Peyer's patch (tissue), 4 donors: Measurements from ENCODE around the gene TCF20. TPM values are rescaled to one million over a fixed set of nuclear protein-coding genes. Genes with fewer than 3 reads are reported as not detected.

Source experiments
- DNase-seq, 3 donors: peaks; one replicate each; pipeline ENCODE4 v3.0.0-alpha.2; 2017 to 2019
- H3K27ac ChIP-seq, 4 donors: fragments of 200-600 bp; sonication (generic); one replicate each; pipeline ENCODE4 v1.5.1; 2016 to 2019
- H3K27me3 ChIP-seq, 2 donors: fragments of 200-600 bp; sonication (generic); one replicate each; pipeline ENCODE4 v1.5.1; 2019
- H3K36me3 ChIP-seq, 3 donors: fragments of 200-600 bp; sonication (generic); one replicate each; pipeline ENCODE4 v1.5.1; 2016 to 2019
- H3K4me1 ChIP-seq, 4 donors: fragments of 200-600 bp; sonication (generic); one replicate each; pipeline ENCODE4 v1.5.1; 2016 to 2019
- H3K4me3 ChIP-seq, 4 donors: fragments of 200-600 bp; sonication (generic); 1 replicate in 3 of 4; 2 replicates in 1 of 4; pipeline ENCODE4 v1.5.1; 2016 to 2019; ENCODE audit warnings: mild to moderate bottlenecking in 1 of 4
- H3K9me3 ChIP-seq, 4 donors: fragments of 200-600 bp; sonication (generic); one replicate each; pipeline ENCODE4 v1.5.1; 2016 to 2019; ENCODE audit warnings: mild to moderate bottlenecking in 1 of 4
- POLR2A ChIP-seq, 2 donors: fragments of 450-650 bp; IDR thresholded peaks; one replicate each; pipeline ENCODE4 v1.5.1; 2017; ENCODE audit warnings: antibody characterized with exemption in 2 of 2, mild to moderate bottlenecking in 2 of 2, moderate library complexity in 2 of 2
- total RNA-seq, 4 donors: library from RNA; depleted of rRNA; stranded (reverse); fragments of >200 nt; gene quantifications; one replicate each; pipeline ENCODE4 v1.1.0, GENCODE V29; 2016
- TF ChIP-seq, protein P1 (sequence below), 6 experiments: fragments of 450-650 bp in 4 of 6; fragments of 200-600 bp in 2 of 6; sonication (generic) in 1 of 6; IDR thresholded peaks; one replicate each; pipeline ENCODE4 v1.5.1; 2017 to 2019; ENCODE audit warnings: antibody characterized with exemption in 6 of 6, mild to moderate bottlenecking in 3 of 6, moderate library complexity in 1 of 6

The TCF20 gene
- total RNA-seq, 4 donors from 2014 or later, result 43.8 to 75.1 (median 59.5) TPM

DNA sequence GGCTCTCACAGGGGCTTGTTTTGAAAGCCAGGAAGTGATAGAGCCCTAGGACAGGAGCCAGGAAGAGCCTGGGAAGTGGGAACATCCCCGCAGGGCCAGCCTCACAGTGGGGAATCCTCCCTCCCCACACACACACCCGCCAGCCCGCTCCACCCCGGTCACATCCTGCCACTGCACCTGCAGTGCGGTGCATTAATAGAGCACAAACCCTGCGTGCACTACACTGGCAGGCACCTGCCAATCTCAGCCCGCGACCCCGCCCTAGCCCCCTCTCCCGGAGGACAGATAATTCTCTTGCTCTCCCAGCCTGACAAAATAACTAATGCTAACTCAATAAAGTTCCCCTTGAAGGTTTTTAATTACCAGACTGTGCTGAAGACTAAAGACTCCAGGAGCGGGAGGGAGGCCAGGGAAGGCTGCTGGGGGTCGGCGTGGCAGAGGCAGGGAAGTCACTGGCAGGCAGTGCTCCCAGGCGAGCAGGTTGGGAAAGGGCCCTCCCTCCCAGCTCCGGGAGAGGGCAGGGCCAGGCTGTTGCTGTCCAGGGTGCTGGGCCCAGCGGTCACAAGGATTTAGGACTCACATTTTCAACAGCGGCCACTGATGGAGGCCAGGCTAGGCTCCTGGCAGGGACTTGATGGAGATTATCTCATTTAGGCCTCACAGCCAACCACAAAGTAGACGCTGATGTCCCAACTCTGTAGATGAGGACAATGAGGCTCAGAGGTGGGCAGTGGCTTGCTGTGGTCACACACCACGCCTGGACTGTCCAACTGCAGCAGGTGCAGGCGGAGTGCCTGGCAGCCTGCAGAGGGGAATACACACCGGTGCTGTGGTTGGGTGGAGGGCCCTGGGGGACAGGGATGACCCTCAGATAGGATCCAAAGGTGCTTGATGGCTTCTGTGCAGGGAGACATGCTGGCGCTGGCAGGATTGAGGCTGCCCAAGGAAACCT, 23.9 kb upstream of the TCF20 start:
- Histone ChIP-seq H3K9me3 (no peaks in the 10 kb centered on the region), H3K27me3 (no peaks in the 10 kb centered on the region), H3K4me3 (no peak overlapping the region), H3K4me1 (peaks cover 0 to 28% (median 7%) of the 10 kb centered on the region in 4 donors), H3K36me3 (no peaks in the 10 kb centered on the region), H3K27ac (peak overlapping the region in 2 of 4 donors; percentile 36 to 67)
- peak; percentile 40 to 68 (median 64) for DNase-seq
- TF ChIP-seq POLR2A (IDR thresholded peaks at IDR 0.05), result no peak
- TF ChIP-seq, protein P1, sequence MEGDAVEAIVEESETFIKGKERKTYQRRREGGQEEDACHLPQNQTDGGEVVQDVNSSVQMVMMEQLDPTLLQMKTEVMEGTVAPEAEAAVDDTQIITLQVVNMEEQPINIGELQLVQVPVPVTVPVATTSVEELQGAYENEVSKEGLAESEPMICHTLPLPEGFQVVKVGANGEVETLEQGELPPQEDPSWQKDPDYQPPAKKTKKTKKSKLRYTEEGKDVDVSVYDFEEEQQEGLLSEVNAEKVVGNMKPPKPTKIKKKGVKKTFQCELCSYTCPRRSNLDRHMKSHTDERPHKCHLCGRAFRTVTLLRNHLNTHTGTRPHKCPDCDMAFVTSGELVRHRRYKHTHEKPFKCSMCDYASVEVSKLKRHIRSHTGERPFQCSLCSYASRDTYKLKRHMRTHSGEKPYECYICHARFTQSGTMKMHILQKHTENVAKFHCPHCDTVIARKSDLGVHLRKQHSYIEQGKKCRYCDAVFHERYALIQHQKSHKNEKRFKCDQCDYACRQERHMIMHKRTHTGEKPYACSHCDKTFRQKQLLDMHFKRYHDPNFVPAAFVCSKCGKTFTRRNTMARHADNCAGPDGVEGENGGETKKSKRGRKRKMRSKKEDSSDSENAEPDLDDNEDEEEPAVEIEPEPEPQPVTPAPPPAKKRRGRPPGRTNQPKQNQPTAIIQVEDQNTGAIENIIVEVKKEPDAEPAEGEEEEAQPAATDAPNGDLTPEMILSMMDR (IDR thresholded peaks at IDR 0.05), result no peak

DNA sequence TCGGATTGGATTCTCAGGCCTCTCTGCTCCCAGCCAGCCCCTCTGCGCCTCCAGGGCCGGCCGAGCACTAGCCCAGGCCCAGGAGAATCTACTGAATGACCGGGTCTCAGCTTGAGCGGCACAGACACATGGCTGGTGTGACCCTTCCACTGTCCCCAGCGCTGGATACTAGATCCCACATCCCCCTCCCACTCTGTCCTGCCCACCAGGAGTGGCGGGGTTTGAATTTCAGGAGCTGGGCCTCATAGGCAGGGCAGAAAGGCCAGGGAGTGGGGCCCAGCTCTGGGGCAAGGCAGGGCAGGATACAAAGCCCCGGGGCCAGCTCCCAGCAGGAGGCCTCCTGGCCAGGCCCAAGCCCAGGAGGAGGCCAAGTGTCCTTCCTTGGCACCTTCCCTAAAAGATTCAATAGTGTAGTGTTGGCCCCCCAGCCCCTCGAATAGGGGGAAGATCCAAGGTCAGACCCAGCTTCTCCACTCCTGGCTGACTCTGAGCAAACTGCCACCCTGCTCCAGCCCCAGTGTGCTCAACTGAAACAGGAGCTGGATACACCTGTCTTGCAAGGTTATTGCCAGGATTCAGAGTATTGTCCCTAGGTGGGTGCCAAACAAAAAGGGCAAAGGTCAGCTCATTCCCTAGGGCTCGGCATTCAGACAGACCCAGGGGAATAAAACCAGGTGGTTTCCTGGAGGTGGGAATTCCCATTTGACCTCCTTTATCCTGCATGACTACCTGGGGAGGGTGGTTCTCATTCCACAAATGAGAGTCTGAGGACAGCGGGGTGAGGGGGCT, 22.5 kb upstream of the TCF20 start:
- Histone ChIP-seq H3K27me3 (no peaks in the 10 kb centered on the region), H3K27ac (peak overlapping the region in 2 of 4 donors; percentile 36 to 67)

DNA sequence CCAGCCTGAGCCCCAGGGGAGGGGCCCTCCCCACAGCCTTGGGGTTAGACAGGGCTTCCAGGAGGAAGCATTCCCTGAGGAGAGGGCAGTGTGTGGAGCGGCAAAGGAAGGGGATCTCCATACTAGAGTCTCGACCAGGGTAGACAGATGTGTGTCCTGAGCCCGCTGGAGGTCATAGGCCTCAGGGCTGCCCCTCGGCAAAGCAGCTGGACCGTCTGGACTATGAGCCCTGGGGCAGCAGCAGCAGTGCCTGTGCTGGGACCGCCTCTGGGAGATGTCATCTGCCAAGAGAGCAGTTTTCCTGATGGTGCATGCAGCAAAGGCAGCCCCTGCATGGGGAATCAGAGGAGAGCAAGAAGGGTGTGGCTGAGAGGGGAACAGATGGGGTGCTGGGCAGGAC, 20.8 kb upstream of the TCF20 start:
- Histone ChIP-seq H3K36me3 (no peaks in the 10 kb centered on the region), H3K27me3 (no peaks in the 10 kb centered on the region), H3K9me3 (no peaks in the 10 kb centered on the region), H3K4me3 (no peak overlapping the region), H3K27ac (no peak overlapping the region), H3K4me1 (peaks cover under 1 to 28% (median 5%) of the 10 kb centered on the region in 4 donors)
- DNase-seq, result peak in 1 of 3 donors; percentile 53
- no peak for TF ChIP-seq POLR2A (IDR thresholded peaks at IDR 0.05)
- TF ChIP-seq, protein P1 (IDR thresholded peaks at IDR 0.05), result no peak

More for the DNA sequence above, 22.5 kb upstream of the TCF20 start:
- no peak for TF ChIP-seq POLR2A (IDR thresholded peaks at IDR 0.05)
- TF ChIP-seq, protein P1 (IDR thresholded peaks at IDR 0.05), result no peak
- no peak for DNase-seq
- Histone ChIP-seq H3K9me3 (no peaks in the 10 kb centered on the region), H3K4me1 (peaks cover 0 to 28% (median 5%) of the 10 kb centered on the region in 4 donors), H3K4me3 (no peak overlapping the region), H3K36me3 (no peaks in the 10 kb centered on the region)

DNA sequence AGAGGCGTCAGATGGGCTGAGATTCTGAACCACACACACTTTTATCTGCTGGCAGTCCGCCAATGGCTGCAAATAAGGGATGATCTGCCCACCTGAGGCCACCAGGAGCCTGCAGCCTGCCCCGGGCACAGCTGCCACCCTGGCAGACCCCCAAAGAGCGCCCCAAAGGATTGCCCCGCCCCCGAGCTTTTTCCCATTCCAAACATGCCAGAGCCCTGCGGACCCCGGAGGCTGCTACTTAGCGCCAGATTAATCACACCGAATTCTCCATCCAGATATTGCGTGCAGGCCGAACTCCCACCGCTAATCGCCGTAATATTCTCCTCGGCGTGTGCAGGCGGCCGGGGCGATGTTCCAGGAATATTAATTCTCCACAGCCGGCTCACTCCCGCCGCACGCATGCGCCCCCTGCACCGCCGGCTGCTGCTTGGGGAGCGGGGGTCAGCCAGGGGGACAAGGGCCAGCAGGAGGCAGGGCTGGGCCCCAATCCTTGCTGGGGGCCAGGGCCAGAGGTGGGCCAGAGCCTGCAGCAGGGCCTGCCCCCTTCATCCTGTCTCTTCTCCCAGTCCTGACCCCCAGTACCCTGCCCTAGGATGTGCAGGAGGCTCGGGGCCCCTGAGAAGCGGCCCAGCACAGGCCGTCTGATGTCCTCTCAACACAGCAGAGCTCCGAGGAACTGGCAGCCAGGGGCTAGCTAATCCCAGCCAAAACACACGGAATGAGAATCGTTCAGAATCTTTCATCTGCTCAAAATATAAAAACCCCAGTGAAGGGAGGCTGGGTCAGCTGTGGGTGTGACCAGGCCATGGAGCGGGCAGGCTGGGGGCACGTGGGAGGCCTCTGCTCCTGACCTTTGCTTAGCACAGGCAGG, 19.5 kb upstream of the TCF20 start:
- no peaks in the 10 kb centered on the region for H3K9me3 ChIP-seq
- TF ChIP-seq, protein P1 (IDR thresholded peaks at IDR 0.05), result no peak
- no peak for TF ChIP-seq POLR2A (IDR thresholded peaks at IDR 0.05)
- no peak overlapping the region for H3K4me3 ChIP-seq
- DNase-seq, result no peak
- no peak overlapping the region for H3K27ac ChIP-seq
- H3K36me3 ChIP-seq, result no peaks in the 10 kb centered on the region
- H3K27me3 ChIP-seq, result no peaks in the 10 kb centered on the region
- peaks cover 4 to 28% (median 11%) of the 10 kb centered on the region in 4 donors for H3K4me1 ChIP-seq

DNA sequence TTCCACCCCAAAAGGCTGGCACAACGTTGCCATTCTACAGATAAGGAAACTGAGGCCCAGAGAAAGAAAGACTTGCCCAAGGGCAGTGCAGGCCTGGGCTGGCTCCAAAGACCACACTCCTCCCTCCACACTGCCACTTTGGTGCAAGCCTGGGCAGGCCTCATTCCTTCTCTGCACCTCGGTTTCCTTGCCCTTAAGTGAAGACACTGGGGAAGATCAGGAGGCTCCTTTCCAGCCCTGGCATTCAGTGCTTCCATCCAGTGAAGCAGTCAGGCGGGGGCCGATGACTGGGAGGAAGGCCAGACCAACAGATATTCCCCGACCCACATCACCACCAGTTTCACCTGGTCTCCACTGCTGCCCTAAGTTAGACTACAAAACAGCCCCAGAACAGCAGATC, 18.3 kb upstream of the TCF20 start:
- Histone ChIP-seq H3K36me3 (no peaks in the 10 kb centered on the region), H3K27ac (no peak overlapping the region), H3K9me3 (no peaks in the 10 kb centered on the region), H3K27me3 (no peaks in the 10 kb centered on the region), H3K4me1 (peaks cover 4 to 32% (median 12%) of the 10 kb centered on the region in 4 donors), H3K4me3 (no peak overlapping the region)
- TF ChIP-seq, protein P1 (IDR thresholded peaks at IDR 0.05), result no peak
- TF ChIP-seq POLR2A (IDR thresholded peaks at IDR 0.05), result no peak
- no peak for DNase-seq
